ENCODE measurements around the gene EIF4G3.
"Not testable (repeated sequence)": the region's sequence is repeated elsewhere in the genome, so short reads cannot be mapped to it uniquely, and the experiment has no call there.

The EIF4G3 gene

GRCh38 chr1:21189421-21189820 lies 12.7 kb upstream of the EIF4G3 start:
- no peak for DNase-seq (ENCODE audit: low read depth in 1 of 2, low spot score in 1 of 2)

DNA sequence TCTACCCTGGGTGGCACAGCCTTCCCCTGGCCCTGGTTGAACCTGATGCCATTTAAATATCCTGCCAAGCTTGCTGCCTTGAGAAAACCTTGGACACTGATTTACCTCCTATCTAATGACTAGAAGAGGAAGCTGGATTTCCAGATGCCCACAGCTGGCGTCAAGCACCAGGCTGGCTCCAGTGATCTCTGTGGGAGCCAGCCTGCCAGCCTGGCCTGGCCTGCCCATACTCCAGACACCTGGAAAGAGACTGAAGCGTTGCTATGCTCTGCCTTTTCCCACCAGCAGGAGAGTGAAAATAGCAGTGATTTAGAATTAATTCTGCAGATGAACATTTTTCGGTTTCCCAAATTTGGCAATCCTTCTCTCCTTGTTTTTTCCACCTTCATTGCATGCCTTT lies 11.5 kb upstream of the EIF4G3 start:
- no peak for DNase-seq (ENCODE audit: low read depth in 1 of 2, low spot score in 1 of 2)

DNA sequence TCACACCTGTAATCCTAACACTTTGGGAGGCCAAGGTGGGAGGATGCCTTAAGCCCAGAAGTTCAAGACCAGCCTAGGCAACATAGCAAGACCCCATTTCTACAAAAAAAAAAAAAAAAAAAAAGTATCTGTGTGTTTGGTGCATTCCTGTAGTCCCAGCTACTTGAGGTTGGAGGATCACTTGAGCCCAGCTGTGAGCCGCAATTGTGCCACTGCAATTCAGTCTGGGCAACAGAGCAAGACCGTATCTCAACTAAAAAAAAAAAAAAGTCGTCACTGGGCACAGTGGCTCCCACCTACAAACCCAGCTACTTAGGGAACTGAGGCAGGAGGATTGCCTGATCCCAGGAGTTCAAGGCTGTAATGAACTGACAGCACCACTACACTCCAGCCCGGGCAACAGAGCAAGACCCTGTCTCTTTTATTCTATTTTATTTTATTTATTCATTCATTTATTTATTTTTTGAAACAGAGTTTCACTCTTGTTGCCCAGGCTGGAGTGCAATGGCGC lies 8.6 kb upstream of the EIF4G3 start:
- DNase-seq (ENCODE audit: low read depth in 1 of 2, low spot score in 1 of 2) = no peak

DNA sequence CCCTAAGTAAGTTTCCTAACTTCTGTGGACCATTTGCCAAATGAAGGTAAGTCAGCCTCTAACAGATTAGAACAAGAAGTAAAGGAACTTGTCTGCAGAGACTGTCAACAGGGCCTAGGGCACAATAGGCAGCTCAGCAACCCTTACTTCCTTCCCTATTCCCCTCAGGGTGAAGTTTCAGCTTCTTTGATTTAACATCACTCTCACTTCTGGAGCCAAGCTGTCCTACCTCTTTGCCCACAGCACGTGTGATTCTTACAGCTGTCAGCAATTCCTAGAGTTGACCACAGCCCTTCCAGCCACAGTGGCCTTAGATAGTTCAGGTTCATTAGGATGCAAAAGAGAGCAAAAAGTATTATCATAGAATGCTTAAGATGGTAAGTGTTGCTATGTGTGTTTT lies 7.6 kb upstream of the EIF4G3 start:
- DNase-seq (ENCODE audit: low read depth in 1 of 2, low spot score in 1 of 2) = no peak

DNA sequence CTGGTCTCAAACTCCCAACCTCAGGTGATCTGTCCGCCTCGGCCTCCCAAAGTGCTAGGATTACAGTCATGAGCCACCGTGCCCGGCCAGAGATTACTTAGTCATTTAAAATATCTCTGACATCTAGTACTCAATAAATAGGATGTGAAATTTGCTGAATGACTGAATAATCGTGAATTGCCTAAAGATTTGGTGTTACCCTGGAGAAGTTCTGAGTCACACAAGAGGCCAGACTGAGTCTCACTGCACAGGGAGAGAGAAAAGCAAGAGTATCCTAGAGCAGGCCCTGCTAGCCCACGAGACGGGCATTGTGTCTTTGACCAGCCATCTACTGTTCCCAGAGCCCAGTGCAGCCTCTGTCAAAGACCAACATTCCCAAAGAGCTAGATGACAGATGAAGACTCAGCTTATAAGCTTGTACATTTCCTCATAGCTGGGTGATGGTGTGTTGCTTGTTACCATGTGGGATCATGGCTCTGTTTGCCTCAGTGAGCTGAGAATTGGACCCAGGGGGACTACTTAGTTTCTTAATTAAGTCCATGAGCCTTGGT lies 5.6 kb upstream of the EIF4G3 start:
- no peak for DNase-seq (ENCODE audit: low read depth in 1 of 2, low spot score in 1 of 2)

GRCh38 chr1:21178271-21178670 lies 1.6 kb upstream of the EIF4G3 start:
- not testable (repeated sequence) for DNase-seq (ENCODE audit: low read depth in 1 of 2, low spot score in 1 of 2)

- peak in 1 of 2 donors; percentile 34 for DNase-seq (ENCODE audit: low read depth in 1 of 2, low spot score in 1 of 2)
Observed at GRCh38 chr1:21175670-21176581, 771 bp downstream of the EIF4G3 start.

DNA sequence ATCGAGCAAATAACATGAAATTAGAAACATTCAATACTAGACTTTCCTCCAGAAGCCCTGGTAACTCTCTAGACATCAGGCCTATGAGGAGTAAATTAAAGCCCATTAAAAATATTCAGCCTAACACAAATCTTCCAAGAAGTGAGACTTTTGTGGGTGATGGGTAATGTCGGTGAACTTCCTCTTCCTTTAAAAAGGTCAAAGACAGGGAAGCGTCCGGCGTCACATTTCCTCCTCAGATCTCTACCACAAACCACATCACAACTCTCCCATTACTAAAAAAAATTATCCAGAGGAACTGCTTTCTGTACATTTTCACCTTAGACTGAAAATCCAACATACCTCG lies 1.4 kb downstream of the EIF4G3 start:
- DNase-seq (ENCODE audit: low read depth in 1 of 2, low spot score in 1 of 2) = no peak

- DNase-seq (ENCODE audit: low read depth in 1 of 2, low spot score in 1 of 2) = no peak
Observed at GRCh38 chr1:21174654-21175323, 1.9 kb downstream of the EIF4G3 start.

DNA sequence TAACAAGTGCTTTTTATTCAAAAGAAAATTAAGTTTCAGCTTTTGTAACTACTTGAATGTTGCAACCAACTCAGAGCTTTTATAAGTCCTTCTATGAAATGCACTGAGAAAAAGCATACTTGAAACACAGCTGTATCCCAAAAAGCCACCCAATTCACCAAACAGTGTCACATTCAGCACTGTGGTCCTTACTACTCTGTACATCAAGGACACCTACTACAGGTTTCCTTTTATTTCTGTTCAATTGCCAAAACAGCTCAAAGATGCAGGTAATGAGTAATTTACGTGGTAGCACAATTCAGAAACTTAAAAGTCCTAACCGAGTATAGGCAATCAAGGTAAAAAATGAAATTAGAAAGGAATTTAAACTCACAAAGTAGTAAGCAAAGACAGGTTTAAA lies 2.5 kb downstream of the EIF4G3 start:
- DNase-seq (ENCODE audit: low read depth in 1 of 2, low spot score in 1 of 2) = no peak

GRCh38 chr1:21173096-21173495 lies 3.6 kb downstream of the EIF4G3 start:
- not testable (repeated sequence) for DNase-seq (ENCODE audit: low read depth in 1 of 2, low spot score in 1 of 2)

DNA sequence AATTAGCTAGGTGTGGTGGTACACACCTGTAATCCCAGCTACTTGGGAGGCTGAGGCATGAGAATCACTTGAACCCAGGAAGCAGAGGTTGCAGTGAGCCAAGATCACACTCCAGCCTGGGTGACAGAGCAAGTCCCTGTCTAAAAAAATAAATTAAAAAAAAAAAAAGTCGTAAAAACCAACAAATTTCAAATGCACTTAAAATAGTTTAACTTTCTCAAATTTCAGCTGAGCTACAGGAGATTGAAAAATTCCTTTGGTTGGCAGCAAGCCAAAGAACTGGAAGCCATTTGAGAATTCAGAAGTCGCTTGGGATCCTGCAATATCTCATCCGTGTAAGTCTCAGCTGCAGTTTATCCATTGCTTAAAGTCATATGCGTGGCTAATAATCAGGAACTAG lies 5.9 kb downstream of the EIF4G3 start:
- DNase-seq (ENCODE audit: low read depth in 1 of 2, low spot score in 1 of 2) = not testable (repeated sequence)

- DNase-seq (ENCODE audit: low read depth in 1 of 2, low spot score in 1 of 2) = no peak
Observed at GRCh38 chr1:21168444-21168843, 8.3 kb downstream of the EIF4G3 start.

DNA sequence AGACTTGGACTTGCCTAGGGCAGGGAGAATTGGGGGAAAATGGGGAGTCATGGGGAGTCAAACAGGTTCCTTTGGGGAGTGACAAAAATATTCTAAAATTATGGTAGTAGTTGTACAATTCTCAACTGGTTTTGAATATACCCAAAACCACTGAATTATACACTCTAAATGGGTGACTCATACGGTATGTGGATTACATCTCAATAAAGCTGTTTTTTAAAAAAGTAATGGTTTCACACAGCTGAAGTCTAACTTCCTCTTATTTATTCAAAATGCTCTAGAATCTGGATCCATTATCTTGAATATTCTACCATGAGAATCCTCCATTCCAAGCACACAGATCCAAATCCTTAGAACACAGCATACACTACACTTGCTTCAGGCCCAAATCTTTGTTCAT lies 11.1 kb downstream of the EIF4G3 start:
- DNase-seq (ENCODE audit: low read depth in 1 of 2, low spot score in 1 of 2) = no peak

DNA sequence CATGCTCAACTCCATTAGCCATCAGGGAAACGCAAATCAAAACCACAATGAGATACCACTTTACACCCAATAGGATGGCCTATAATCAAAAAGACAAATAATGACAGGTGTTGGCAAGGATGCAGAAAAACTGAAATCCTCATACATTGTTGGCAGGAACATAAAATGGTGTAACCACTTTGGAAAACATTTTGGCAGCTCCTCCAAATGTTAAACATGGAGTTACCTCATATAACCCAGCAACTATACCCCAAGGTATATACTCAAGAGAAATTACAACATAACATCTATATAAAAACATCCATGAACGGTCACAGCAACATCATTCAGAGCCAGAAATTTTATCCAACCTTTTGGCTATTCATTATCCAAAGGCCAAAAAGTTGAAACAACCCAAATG lies 11.6 kb downstream of the EIF4G3 start:
- no peak for DNase-seq (ENCODE audit: low read depth in 1 of 2, low spot score in 1 of 2)

DNA sequence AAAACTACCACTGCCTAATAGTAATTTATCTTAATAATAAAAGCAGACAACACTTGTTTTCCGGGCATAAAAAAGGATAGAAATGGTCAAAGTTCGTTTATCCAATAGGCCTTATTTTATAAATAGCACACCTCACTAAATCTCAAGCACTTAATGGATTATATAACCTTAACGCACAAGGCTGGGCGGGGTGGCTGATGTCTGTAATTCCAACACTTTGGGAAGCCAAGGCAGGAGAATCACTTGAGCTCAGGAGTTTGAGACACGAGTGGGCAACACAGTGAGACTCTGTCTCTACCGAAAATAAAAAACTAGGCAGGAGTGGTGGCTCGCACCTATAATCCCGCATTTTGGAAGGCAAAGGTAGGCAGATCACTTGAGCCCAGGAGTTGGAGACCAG lies 12.4 kb downstream of the EIF4G3 start:
- no peak for DNase-seq (ENCODE audit: low read depth in 1 of 2, low spot score in 1 of 2)

GRCh38 chr1:21162740-21163464 lies 13.8 kb downstream of the EIF4G3 start:
- no peak for DNase-seq (ENCODE audit: low read depth in 1 of 2, low spot score in 1 of 2)

- DNase-seq (ENCODE audit: low read depth in 1 of 2, low spot score in 1 of 2) = no peak
Observed at GRCh38 chr1:21161842-21162241, 14.9 kb downstream of the EIF4G3 start.

DNA sequence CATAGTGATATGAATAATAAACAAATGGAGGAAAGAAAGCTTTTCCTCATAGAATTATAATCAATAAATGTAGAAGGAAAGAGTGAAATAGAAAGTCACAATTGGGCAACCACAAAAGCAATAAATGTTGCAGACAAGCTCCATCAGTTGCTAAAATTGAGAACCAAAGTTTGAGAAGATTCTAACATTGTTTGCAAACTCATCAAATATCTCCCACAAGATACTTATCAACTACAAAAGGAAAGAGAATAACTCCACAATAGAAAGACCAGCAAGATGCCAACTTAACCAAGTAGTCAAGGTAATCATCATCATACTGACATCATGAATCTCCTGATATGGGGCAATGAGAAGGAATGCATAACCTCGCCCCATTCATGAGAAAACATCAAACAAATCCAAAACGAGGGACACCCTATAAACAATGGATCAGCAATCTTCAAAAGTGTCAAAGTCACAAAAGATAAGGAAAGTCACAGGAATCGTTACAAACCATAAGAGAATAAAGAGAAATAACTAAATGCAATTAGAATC lies 16.4 kb downstream of the EIF4G3 start:
- DNase-seq (ENCODE audit: low read depth in 1 of 2, low spot score in 1 of 2) = no peak

- DNase-seq (ENCODE audit: low read depth in 1 of 2, low spot score in 1 of 2) = no peak
Observed at GRCh38 chr1:21157868-21158267, 18.8 kb downstream of the EIF4G3 start.

DNA sequence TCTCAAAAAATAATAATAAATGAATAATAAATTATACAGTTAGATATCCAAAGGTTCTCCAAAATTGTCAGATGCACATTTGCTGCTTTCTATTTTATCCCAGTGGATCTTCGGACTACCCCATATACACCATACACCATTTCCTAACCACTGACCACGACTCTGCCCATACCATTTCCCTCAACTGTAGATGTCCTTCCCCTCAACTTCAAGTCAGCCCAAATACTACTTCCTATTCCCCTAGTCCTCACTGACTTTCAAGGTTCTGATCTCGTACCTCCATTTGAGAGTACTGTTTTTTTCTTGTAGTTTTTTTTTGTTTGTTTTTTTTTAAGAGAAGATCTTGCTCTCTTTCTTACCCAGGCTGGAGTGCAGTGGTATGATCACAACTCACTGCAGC lies 19.6 kb downstream of the EIF4G3 start:
- DNase-seq (ENCODE audit: low read depth in 1 of 2, low spot score in 1 of 2) = no peak

Measured in activated T-helper 1 cell treated with anti-CD3 and anti-CD28 coated beads, Interleukin-2, amount 50 U/mL, for 16 hours (primary cell).